ENCODE data around the gene CAPRIN1. TPM values are rescaled to one million over a fixed set of nuclear protein-coding genes. Genes with fewer than 3 reads are reported as not detected.

Gene CAPRIN1
- total RNA-seq, 1 experiment from 2014 or later: 301 TPM

DNA sequence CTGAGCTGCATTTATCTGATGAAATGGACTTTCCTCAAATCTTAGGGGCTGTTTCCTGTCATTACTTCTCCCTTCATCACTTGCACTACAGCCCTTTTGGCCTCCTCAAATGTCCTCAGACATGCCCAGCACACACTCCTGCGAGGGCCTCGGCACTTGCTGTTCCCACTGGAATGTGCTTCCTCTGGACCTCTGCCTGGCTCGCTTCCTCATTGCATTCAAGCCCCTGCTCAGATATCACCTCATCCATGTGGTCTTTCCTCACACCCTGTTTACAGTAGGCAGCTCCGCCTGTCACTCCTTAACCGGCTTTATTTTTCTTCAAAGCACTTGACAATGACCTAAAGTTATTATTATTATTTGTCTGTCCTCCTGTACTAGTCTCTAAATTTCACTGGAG lies 62.9 kb downstream of the CAPRIN1 start:
- Histone ChIP-seq H3K79me2 (ENCODE audit: insufficient read depth, low read length) (no peaks in the 10 kb centered on the region), H3K56ac (ENCODE audit: insufficient read length, low read depth, low read length) (no peak overlapping the region), H2BK15ac (ENCODE audit: low read depth, low read length) (no peak overlapping the region), H3K9ac (ENCODE audit: extremely low read depth, insufficient read length, low read length) (no peak overlapping the region), H3K23ac (ENCODE audit: insufficient read length, low read depth, low read length) (no peak overlapping the region), H3T11ph (ENCODE audit: low read length) (no peak overlapping the region), H4K91ac (ENCODE audit: insufficient read length, low read depth, low read length) (no peak overlapping the region), H4K20me1 (ENCODE audit: control insufficient read depth, insufficient read depth, insufficient read length) (no peaks in the 10 kb centered on the region), H4K8ac (replicated peaks; ENCODE audit: insufficient read length, low read depth, low read length) (no peak overlapping the region), H2AK5ac (ENCODE audit: insufficient read length, low read length) (no peak overlapping the region), H3K18ac (ENCODE audit: insufficient read length, low read depth, low read length) (no peak overlapping the region), H2BK20ac (ENCODE audit: low read depth, low read length, poor library complexity, severe bottlenecking) (no peak overlapping the region), H2BK12ac (ENCODE audit: insufficient read length, low read depth, low read length) (no peak overlapping the region), H3K9me3 (ENCODE audit: control insufficient read depth, low read depth, low read length) (no peaks in the 10 kb centered on the region), H3K27me3 (ENCODE audit: insufficient read depth, low read length) (no peaks in the 10 kb centered on the region), H3K4me2 (ENCODE audit: insufficient read depth, insufficient read length, low read length) (no peak overlapping the region), H2AFZ (ENCODE audit: low read length) (no peak overlapping the region), H3K4me1 (ENCODE audit: insufficient read depth, low read length) (no peaks in the 10 kb centered on the region), H2BK120ac (ENCODE audit: low read depth, low read length, poor library complexity, severe bottlenecking) (no peak overlapping the region), H4K5ac (ENCODE audit: insufficient read length, low read depth, low read length) (no peak overlapping the region), H3K14ac (ENCODE audit: insufficient read depth, low read length) (no peak overlapping the region), H3K4ac (ENCODE audit: low read depth, low read length) (no peak overlapping the region), H2BK5ac (ENCODE audit: insufficient read length, low read length) (no peak overlapping the region), H3K23me2 (ENCODE audit: insufficient read length, low read depth, low read length, poor library complexity, severe bottlenecking) (no peaks in the 10 kb centered on the region), H3K27ac (ENCODE audit: insufficient read length, low read depth, low read length) (no peak overlapping the region), H3K79me1 (ENCODE audit: insufficient read depth, low read depth, low read length, poor library complexity, severe bottlenecking) (no peaks in the 10 kb centered on the region)
- Mint-ChIP-seq H3K4me3 (no peak overlapping the region), H3K4me1 (no peaks in the 10 kb centered on the region), H3K27me3 (ENCODE audit: low read depth) (peaks cover 2% of the 10 kb centered on the region; the same call in 1 of the 2 replicates), H3K36me3 (ENCODE audit: insufficient read depth in 1 of 3, low read depth in 3 of 3) (peaks cover 47 to 93% (median 79%) of the 10 kb centered on the region in 3 experiments), H3K9me3 (no peaks in the 10 kb centered on the region), H3K27ac (no peak overlapping the region)
- TF ChIP-seq, protein P1, sequence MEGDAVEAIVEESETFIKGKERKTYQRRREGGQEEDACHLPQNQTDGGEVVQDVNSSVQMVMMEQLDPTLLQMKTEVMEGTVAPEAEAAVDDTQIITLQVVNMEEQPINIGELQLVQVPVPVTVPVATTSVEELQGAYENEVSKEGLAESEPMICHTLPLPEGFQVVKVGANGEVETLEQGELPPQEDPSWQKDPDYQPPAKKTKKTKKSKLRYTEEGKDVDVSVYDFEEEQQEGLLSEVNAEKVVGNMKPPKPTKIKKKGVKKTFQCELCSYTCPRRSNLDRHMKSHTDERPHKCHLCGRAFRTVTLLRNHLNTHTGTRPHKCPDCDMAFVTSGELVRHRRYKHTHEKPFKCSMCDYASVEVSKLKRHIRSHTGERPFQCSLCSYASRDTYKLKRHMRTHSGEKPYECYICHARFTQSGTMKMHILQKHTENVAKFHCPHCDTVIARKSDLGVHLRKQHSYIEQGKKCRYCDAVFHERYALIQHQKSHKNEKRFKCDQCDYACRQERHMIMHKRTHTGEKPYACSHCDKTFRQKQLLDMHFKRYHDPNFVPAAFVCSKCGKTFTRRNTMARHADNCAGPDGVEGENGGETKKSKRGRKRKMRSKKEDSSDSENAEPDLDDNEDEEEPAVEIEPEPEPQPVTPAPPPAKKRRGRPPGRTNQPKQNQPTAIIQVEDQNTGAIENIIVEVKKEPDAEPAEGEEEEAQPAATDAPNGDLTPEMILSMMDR (conservative IDR thresholded peaks at IDR 0.05): no peak
- WGBS (ENCODE audit: extremely low coverage, insufficient read length, low lambda C conversion rate): no CpG with 5 or more reads among the region's 5 CpGs
- DNase-seq: no peak
